ENCODE data around the gene ASB15.

DNA sequence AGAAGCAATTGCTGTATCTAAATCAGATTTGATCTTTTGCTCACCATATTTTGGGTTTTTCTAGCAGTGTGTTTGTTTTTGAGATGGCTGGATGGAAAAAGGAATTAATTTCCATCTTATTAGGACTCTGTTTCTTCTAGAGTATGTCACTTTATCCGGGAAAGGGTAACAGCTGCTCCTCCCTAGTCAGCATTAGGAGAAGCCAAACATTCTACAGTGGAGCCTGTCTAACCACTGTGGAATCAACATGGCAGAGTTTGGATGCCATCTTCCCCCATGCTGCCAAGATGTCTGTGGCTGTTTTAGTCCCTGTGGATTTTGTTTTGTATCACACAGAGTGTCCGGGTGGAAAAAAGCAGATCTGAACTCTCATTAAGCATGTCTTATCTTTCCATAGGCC, 38.0 kb downstream of the ASB15 start:
- TF ChIP-seq ELF4 (IDR thresholded peaks at IDR 0.05) (no peak), HDGF (IDR thresholded peaks at IDR 0.05; ENCODE audit: borderline replicate concordance) (no peak), FOXK2 (IDR thresholded peaks at IDR 0.05) (no peak), LEF1 (IDR thresholded peaks at IDR 0.05; ENCODE audit: borderline replicate concordance) (no peak), BHLHE40 (IDR thresholded peaks at IDR 0.05; ENCODE audit: borderline replicate concordance) (no peak), TARDBP (IDR thresholded peaks at IDR 0.05) (no peak), ZNF384 (IDR thresholded peaks at IDR 0.05) (no peak)

Measured in HEK293T (cell line).